K562 (cell line): ENCODE results near the gene AGAP1. TPM values are rescaled to one million over a fixed set of nuclear protein-coding genes. Genes with fewer than 3 reads are reported as not detected.

Source experiments
- ATAC-seq: fragments of 200-7000 bp; cut with Tn5 transposase; 3 replicates; pipeline ENCODE4 v1.9.1; 2020; ENCODE audit warnings: moderate library complexity
- BruUV-seq: library from RNA; stranded (reverse); fragments of 400-500 nt; replicated peaks from 2 replicates; lab custom pipeline; 2021; lab: Mats Ljungman, UMichigan
- CTCF ChIA-PET: fragments of 300-600 bp; formaldehyde crosslinking; extraction: SDS; loops from one replicate; lab custom pipeline; 2021; ENCODE audit warnings: low intra/inter-chr PET ratio; lab: Yijun Ruan, JAX
- POLR2A ChIA-PET: fragments of 300-600, 350-650 bp; sonication (Branson Sonifier 250); formaldehyde crosslinking; extraction: SDS; loops from one replicate; lab custom pipeline; 2021; ENCODE audit warnings: antibody characterized with exemption, inconsistent platforms; lab: Yijun Ruan, JAX
- DNase-seq, 4 experiments: peaks; one replicate each; pipeline versions ENCODE4 v3.0.0 to v3.0.0-alpha.2; 2011 to 2018; ENCODE audit warnings: low spot score in 3 of 4, mixed read lengths in 3 of 4; ENCODE audit errors: extremely low read depth in 1 of 4
- FAIRE-seq: peaks from 2 replicates; lab custom pipeline; 2011; peaks lifted over from hg19 to GRCh38; lab: Jason Lieb, UNC
- H2AFZ ChIP-seq: 2 replicates; pipeline ENCODE4 v1.6.0; 2011; ENCODE audit warnings: low read depth, low read length, control low read depth, inconsistent platforms
- H3K27ac ChIP-seq: fragments of 200-600 bp; 3 replicates; pipeline ENCODE4 v1.8.0; 2011; ENCODE audit warnings: low read depth, mild to moderate bottlenecking, control low read depth, inconsistent platforms, low read length, moderate library complexity, mixed read lengths; ENCODE audit errors: extremely low read depth
- H3K27me3 ChIP-seq, 2 experiments: fragments of 300-600 bp in 1 of 2; 2 replicates in 1 of 2; 3 replicates in 1 of 2; pipeline versions ENCODE4 v1.6.0 to v1.8.0; 2011; ENCODE audit warnings: inconsistent platforms in 2 of 2, low read length in 2 of 2, mild to moderate bottlenecking in 1 of 2, mixed read lengths in 1 of 2, moderate library complexity in 1 of 2; ENCODE audit not compliant: control insufficient read depth in 2 of 2, insufficient read depth in 2 of 2
- H3K36me3 ChIP-seq: fragments of 300-600 bp; 3 replicates; pipeline ENCODE4 v1.8.0; 2011; ENCODE audit warnings: mild to moderate bottlenecking, low read length, inconsistent platforms; ENCODE audit not compliant: control insufficient read depth, insufficient read depth
- H3K4me1 ChIP-seq, 2 experiments: fragments of 200-600 bp in 1 of 2; replicated peaks in 1 of 2; 2 replicates in 1 of 2; 3 replicates in 1 of 2; pipeline versions ENCODE4 v1.5.1 to v1.8.0; 2011; ENCODE audit warnings: inconsistent platforms in 2 of 2, low read length in 2 of 2, mild to moderate bottlenecking in 1 of 2, mixed read lengths in 1 of 2, moderate library complexity in 1 of 2; ENCODE audit not compliant: control insufficient read depth in 2 of 2, insufficient read depth in 2 of 2
- H3K4me2 ChIP-seq: 2 replicates; pipeline ENCODE4 v1.6.1; 2011; ENCODE audit warnings: low read length, control low read depth, inconsistent platforms, mixed read lengths; ENCODE audit not compliant: insufficient read depth
- H3K4me3 ChIP-seq: fragments of 200-600 bp; sonication (generic), shearing (Covaris generic); 2 replicates; pipeline ENCODE4 v1.5.1; 2016; ENCODE audit warnings: control low read depth, inconsistent platforms
- H3K79me2 ChIP-seq: fragments of 200-600 bp; 3 replicates; pipeline ENCODE4 v1.8.0; 2011; ENCODE audit warnings: low read length, inconsistent platforms; ENCODE audit not compliant: control insufficient read depth, insufficient read depth
- H3K9ac ChIP-seq, 2 experiments: 2 replicates each; pipeline versions ENCODE4 v1.6.0 to v1.6.1; 2011; ENCODE audit warnings: low read depth in 2 of 2, low read length in 2 of 2, control low read depth in 1 of 2, inconsistent platforms in 1 of 2, mild to moderate bottlenecking in 1 of 2, mixed read lengths in 1 of 2; ENCODE audit not compliant: insufficient read depth in 1 of 2
- H3K9me1 ChIP-seq: one replicate; pipeline ENCODE4 v1.6.0; 2011; ENCODE audit warnings: inconsistent platforms, mild to moderate bottlenecking, low read length, moderate library complexity; ENCODE audit not compliant: control insufficient read depth, insufficient read depth
- H3K9me3 ChIP-seq: replicated peaks from 2 replicates; pipeline ENCODE4 v1.5.1; 2011; ENCODE audit warnings: low read depth, low read length, inconsistent platforms; ENCODE audit not compliant: control insufficient read depth, insufficient read depth
- H4K20me1 ChIP-seq: replicated peaks from 2 replicates; pipeline ENCODE4 v1.6.1; 2011; ENCODE audit warnings: low read length, inconsistent platforms, mixed read lengths; ENCODE audit not compliant: control insufficient read depth, insufficient read depth
- EZH2 ChIP-seq: IDR thresholded peaks from 2 replicates; pipeline ENCODE4 v1.6.1; 2012; ENCODE audit warnings: low read depth, mild to moderate bottlenecking, inconsistent platforms, low read length, borderline replicate concordance
- ZBTB40 ChIP-seq, 2 experiments: fragments of 450-650 bp in 1 of 2; sonication (generic) in 1 of 2; formaldehyde crosslinking in 1 of 2; IDR thresholded peaks; 2 replicates each; pipeline versions ENCODE4 v1.7.1 to v1.9.0; 2016 to 2022; ENCODE audit warnings: inconsistent platforms in 1 of 2, mild to moderate bottlenecking in 1 of 2, missing genetic modification reagents in 1 of 2
- WGBS: fragments of 100-300 bp; shearing (Covaris generic); methylation state at CpG from one replicate; pipeline ENCODE4 v1.1.6; 2016; ENCODE audit warnings: low coverage, mixed read lengths; ENCODE audit not compliant: insufficient coverage; ENCODE audit errors: missing lambda C conversion rate; 5-methylcytosine and 5-hydroxymethylcytosine counted together
- in situ Hi-C: fragments of 300-500 bp; cut with MboI; formaldehyde crosslinking; loops from 4 replicates; pipeline ENCODE4 v1.15.0; 2018; ENCODE audit warnings: inconsistent platforms, mixed read lengths
- intact Hi-C: fragments of 100-400 bp; cut with micrococcal nuclease; formaldehyde crosslinking; loops from 2 replicates; pipeline ENCODE4 v1.14.2; 2022
- polyA plus RNA-seq, 8 experiments: library from polyadenylated mRNA; depleted of rRNA in 4 of 8; stranded (reverse) in 5 of 8; unstranded in 3 of 8; fragments of >200 nt; fragmentation: Nextera tagmentation in 2 of 8; fragmentation: Illumina TruSeq in 1 of 8; extraction: Ambion mirVana in 2 of 8; extraction: Trizol in 1 of 8; gene quantifications; 2 replicates each; pipeline versions ENCODE4 v1.2.1 to v1.2.3, GENCODE V29; 2011 to 2014; ENCODE audit warnings: inconsistent platforms in 1 of 8, missing spikeins in 1 of 8
- total RNA-seq, 7 experiments: library from RNA; depleted of rRNA in 6 of 7; stranded (reverse); fragments of >200 nt in 6 of 7; fragmentation: Illumina TruSeq in 2 of 7; extraction: Trizol in 2 of 7; gene quantifications; 2 replicates each; pipeline versions ENCODE4 v1.2.1 to v1.2.3, GENCODE V29; 2011 to 2021; ENCODE audit warnings: low replicate concordance in 1 of 7

The AGAP1 gene
- total and polyA plus RNA-seq, 9 of the 15 experiments (the other 6 are each of a cell fraction or from before 2014, with no cell fraction given) = 1.3 to 24.0 (median 10.6) TPM

- no peak overlapping the region for H3K27ac ChIP-seq
- H3K9ac ChIP-seq = no peak overlapping the region
- in situ Hi-C loops (no loop called here), intact Hi-C loops (no loop called here)
- peaks cover 55% of the 10 kb centered on the region for H3K79me2 ChIP-seq
- H3K9me1 ChIP-seq = no peaks in the 10 kb centered on the region
- DNase-seq (no peak), FAIRE-seq (no peak), ATAC-seq (no peak)
- peaks cover 0 to 4% of the 10 kb centered on the region in 2 experiments; a peak in 1 of 5 replicates for H3K4me1 ChIP-seq
- H4K20me1 ChIP-seq = peaks cover 10% of the 10 kb centered on the region
- no peak overlapping the region for H3K4me2 ChIP-seq
- H3K27me3 ChIP-seq = no peaks in the 10 kb centered on the region
- H2AFZ ChIP-seq = no peak overlapping the region
- BruUV-seq = no TSS peak
- H3K36me3 ChIP-seq = no peaks in the 10 kb centered on the region
- no peak overlapping the region for H3K4me3 ChIP-seq
- 92% methylated on average over 5 of the region's 5 CpGs for WGBS
- ChIA-PET POLR2A (no interaction called here), CTCF (no interaction called here)
- H3K9me3 ChIP-seq = no peaks in the 10 kb centered on the region; the same call in 1 of the 2 replicates
- TF ChIP-seq EZH2 (no peak), ZBTB40 (IDR thresholded peaks at IDR 0.05) (peak; percentile 90), ZBTB40 (CRISPR knock-in tag; IDR thresholded peaks at IDR 0.05) (peak; percentile 83)
Observed at GRCh38 chr2:235626658-235627057, 132.8 kb downstream of the AGAP1 start.
